GM12878 (cell line): ENCODE measurements around the gene MED25. TPM values are rescaled to one million over a fixed set of nuclear protein-coding genes. Genes with fewer than 3 reads are reported as not detected.

ENCODE experiments used
- ATAC-seq: fragments of 200-7000 bp; cut with Tn5 transposase; 3 replicates; pipeline ENCODE4 v1.9.1; 2020; ENCODE audit warnings: mild to moderate bottlenecking, moderate library complexity
- BruUV-seq: library from RNA; stranded (reverse); fragments of 400-500 nt; replicated peaks from 2 replicates; lab custom pipeline; 2021; lab: Mats Ljungman, UMichigan
- CTCF ChIA-PET: fragments of 300-600 bp; sonication (Branson Sonifier 250); formaldehyde crosslinking; extraction: SDS; loops from one replicate; lab custom pipeline; 2021; ENCODE audit warnings: inconsistent platforms; lab: Yijun Ruan, JAX
- POLR2A ChIA-PET: fragments of 350-600 bp; formaldehyde crosslinking; extraction: SDS; loops from one replicate; lab custom pipeline; 2021; ENCODE audit warnings: inconsistent platforms; lab: Charles Lee
- RAD21 ChIA-PET: fragments of 300-600 bp; sonication (Branson Sonifier 250); formaldehyde crosslinking; loops from one replicate; lab custom pipeline; 2023; ENCODE audit warnings: antibody characterized with exemption; ENCODE audit not compliant: unreplicated experiment; lab: Charles Lee
- SMC1A ChIA-PET: fragments of 300-600 bp; sonication (Branson Sonifier 250); formaldehyde crosslinking; loops from one replicate; lab custom pipeline; 2023; ENCODE audit not compliant: unreplicated experiment, uncharacterized antibody; lab: Charles Lee
- DNase-seq: peaks from one replicate; pipeline ENCODE4 v3.0.0-alpha.2; 2011; ENCODE audit warnings: low read depth, low spot score
- FAIRE-seq: peaks from 3 replicates; lab custom pipeline; 2011; peaks lifted over from hg19 to GRCh38; lab: Jason Lieb, UNC
- H2AFZ ChIP-seq: 2 replicates; pipeline ENCODE4 v1.6.0; 2011; ENCODE audit warnings: low read depth, low read length, control low read depth; ENCODE audit not compliant: control insufficient read depth
- H3K27ac ChIP-seq: 2 replicates; pipeline ENCODE4 v1.5.1; 2011; ENCODE audit warnings: control low read depth; ENCODE audit not compliant: control insufficient read depth, insufficient read depth
- H3K27me3 ChIP-seq, 2 experiments: replicated peaks in 1 of 2; 2 replicates each; pipeline versions ENCODE4 v1.6.0 to v1.6.1; 2011; ENCODE audit warnings: low read length in 1 of 2; ENCODE audit not compliant: control insufficient read depth in 2 of 2, insufficient read depth in 2 of 2
- H3K36me3 ChIP-seq, 2 experiments: 2 replicates each; pipeline ENCODE4 v1.5.1; 2011; ENCODE audit warnings: low read length in 1 of 2; ENCODE audit not compliant: control insufficient read depth in 2 of 2, insufficient read depth in 2 of 2
- H3K4me1 ChIP-seq: 2 replicates; pipeline ENCODE4 v1.6.1; 2011; ENCODE audit warnings: mild to moderate bottlenecking, low read length, moderate library complexity, mixed read lengths; ENCODE audit not compliant: control insufficient read depth, insufficient read depth
- H3K4me2 ChIP-seq: 2 replicates; pipeline ENCODE4 v1.6.0; 2011; ENCODE audit warnings: control low read depth; ENCODE audit not compliant: control insufficient read depth, insufficient read depth
- H3K4me3 ChIP-seq: fragments of 200-600 bp; sonication (generic); 2 replicates; pipeline ENCODE4 v1.5.1; 2016
- H3K79me2 ChIP-seq: 2 replicates; pipeline ENCODE4 v1.6.0; 2011; ENCODE audit warnings: low read length; ENCODE audit not compliant: control insufficient read depth, insufficient read depth
- H3K9ac ChIP-seq: 2 replicates; pipeline ENCODE4 v1.8.0; 2011; ENCODE audit warnings: low read length, control low read depth, mixed read lengths; ENCODE audit not compliant: control insufficient read depth, insufficient read depth
- H3K9me3 ChIP-seq: replicated peaks from 3 replicates; pipeline ENCODE4 v1.5.1; 2011; ENCODE audit warnings: mild to moderate bottlenecking, low read length; ENCODE audit not compliant: control insufficient read depth, insufficient read depth
- H4K20me1 ChIP-seq: 2 replicates; pipeline ENCODE4 v1.6.0; 2011; ENCODE audit not compliant: control insufficient read depth, insufficient read depth
- ATF3 ChIP-seq: IDR thresholded peaks from 2 replicates; pipeline ENCODE4 v1.6.1; 2011; ENCODE audit warnings: low read depth, mild to moderate bottlenecking, low read length, moderate library complexity, borderline replicate concordance; ENCODE audit errors: extremely low read depth
- E4F1 ChIP-seq: fragments of 450-650 bp; IDR thresholded peaks from 2 replicates; pipeline ENCODE4 v1.6.1; 2018; ENCODE audit warnings: borderline replicate concordance, mild to moderate bottlenecking; ENCODE audit not compliant: partially characterized antibody
- KLF5 ChIP-seq: fragments of 450-650 bp; IDR thresholded peaks from 2 replicates; pipeline ENCODE4 v1.6.1; 2014; ENCODE audit warnings: mild to moderate bottlenecking; ENCODE audit not compliant: partially characterized antibody
- MAX ChIP-seq: IDR thresholded peaks from 2 replicates; pipeline ENCODE4 v1.6.1; 2012; ENCODE audit warnings: low read depth, low read length, improper control_type of control experiment
- MTA2 ChIP-seq: fragments of 450-650 bp; IDR thresholded peaks from 2 replicates; pipeline ENCODE4 v1.6.1; 2016; ENCODE audit warnings: low read depth, mild to moderate bottlenecking, moderate library complexity
- SMARCA5 ChIP-seq: fragments of 450-650 bp; IDR thresholded peaks from 2 replicates; pipeline ENCODE4 v1.6.1; 2017; ENCODE audit warnings: mild to moderate bottlenecking
- SREBF1 ChIP-seq: IDR thresholded peaks from 2 replicates; pipeline ENCODE4 v1.6.1; 2012; ENCODE audit warnings: mild to moderate bottlenecking, low read length
- TBL1XR1 ChIP-seq: IDR thresholded peaks from 2 replicates; pipeline ENCODE4 v1.6.1; 2012; ENCODE audit warnings: low read depth, low read length, improper control_type of control experiment
- TCF3 ChIP-seq: IDR thresholded peaks from 2 replicates; pipeline ENCODE4 v1.6.1; 2012; ENCODE audit warnings: low read depth, mild to moderate bottlenecking, low read length, borderline replicate concordance; ENCODE audit not compliant: insufficient read depth
- YY1 ChIP-seq: IDR thresholded peaks from 2 replicates; pipeline ENCODE4 v1.6.1; 2011; ENCODE audit warnings: low read depth, mild to moderate bottlenecking, low read length
- WGBS: methylation state at CpG from one replicate; pipeline ENCODE4 v1.1.6; 2016; ENCODE audit warnings: low lambda C conversion rate; ENCODE audit not compliant: insufficient replicate concordance, insufficient coverage; ENCODE audit errors: missing lambda C conversion rate; 5-methylcytosine and 5-hydroxymethylcytosine counted together
- in situ Hi-C: fragments of 300-500 bp; cut with MboI; formaldehyde crosslinking; loops from 9 replicates; pipeline ENCODE4 v1.14.3; 2018; ENCODE audit warnings: mixed read lengths
- intact Hi-C: fragments of 100-400 bp; cut with micrococcal nuclease; formaldehyde crosslinking; loops from one replicate; pipeline ENCODE4 v1.14.2; 2022; ENCODE audit not compliant: unreplicated experiment
- polyA plus RNA-seq, 11 experiments: library from polyadenylated mRNA; depleted of rRNA in 4 of 11; unstranded in 6 of 11; stranded (reverse) in 5 of 11; fragments of >200 nt; fragmentation: Nextera tagmentation in 4 of 11; fragmentation: Illumina TruSeq in 1 of 11; extraction: Ambion mirVana in 4 of 11; extraction: Trizol in 1 of 11; gene quantifications; 1 replicate in 1 of 11; 2 replicates in 10 of 11; pipeline versions ENCODE4 v1.2.1 to v1.2.3, GENCODE V29; 2011 to 2016; ENCODE audit warnings: inconsistent platforms in 2 of 11, missing spikeins in 2 of 11, low read depth in 1 of 11
- total RNA-seq, 4 experiments: library from RNA; depleted of rRNA in 3 of 4; stranded (reverse); fragments of >200 nt in 3 of 4; fragmentation: Illumina TruSeq in 1 of 4; extraction: Trizol in 1 of 4; gene quantifications; 2 replicates each; pipeline versions ENCODE4 v1.2.1 to v1.2.3, GENCODE V29; 2013 to 2021

MED25 gene
- total and polyA plus RNA-seq, 10 of the 15 experiments (the other 5 are each of a cell fraction or from before 2014, with no cell fraction given) = 3.5 to 53.9 (median 17.1) TPM

- Histone ChIP-seq H2AFZ (no peak overlapping the region), H3K4me2 (no peak overlapping the region), H3K27me3 (no peaks in the 10 kb centered on the region), H3K79me2 (peaks cover 27% of the 10 kb centered on the region), H3K9ac (no peak overlapping the region), H3K4me3 (no peak overlapping the region), H3K27ac (no peak overlapping the region), H3K4me1 (peaks cover 27% of the 10 kb centered on the region), H4K20me1 (no peaks in the 10 kb centered on the region), H3K36me3 (no peaks in the 10 kb centered on the region; a peak in 2 of 4 replicates), H3K9me3 (no peaks in the 10 kb centered on the region)
- ChIA-PET SMC1A (no interaction called here), CTCF (no interaction called here), RAD21 (no interaction called here), POLR2A (interaction anchor here (0.7 kb wide), 1 partner anchor 207 kb away, joined by 3 read pairs; no protein-coding TSS in a partner anchor)
- DNase-seq (no peak), FAIRE-seq (no peak), ATAC-seq (no peak)
- intact Hi-C loops (loop anchor here (5.0 kb wide), 1 partner anchor 387 kb away; the partner anchor contains the start of gene RPL13A), in situ Hi-C loops (no loop called here)
- TF ChIP-seq YY1 = no peak
- TF ChIP-seq SREBF1 = no peak
- no peak for TF ChIP-seq E4F1
- no peak for TF ChIP-seq MAX
- TF ChIP-seq ATF3 = no peak
- no peak for TF ChIP-seq KLF5
- TF ChIP-seq MTA2 = no peak
- TF ChIP-seq SMARCA5 = no peak
- no peak for TF ChIP-seq TCF3
- no peak for TF ChIP-seq TBL1XR1
- whole genome bisulfite sequencing = 95% methylated on average over 10 of the region's 10 CpGs
- no TSS peak for BruUV-seq
These were observed 55.7 kb downstream of the MED25 start for GRCh38 chr19:49873834-49874233.
